Spinal cord (tissue), 4 donors: ENCODE results near the gene OR13G1. TPM values are rescaled to one million over a fixed set of nuclear protein-coding genes. Genes with fewer than 3 reads are reported as not detected.

Experiments used
- polyA plus RNA-seq, 2 donors: library from polyadenylated mRNA; unstranded; fragments of 120-200 nt; gene quantifications; one replicate each; pipeline ENCODE4 v1.2.1, GENCODE V29; 2013; ENCODE audit not compliant: insufficient read length in 2 of 2
- total RNA-seq, 2 donors: library from RNA; depleted of rRNA in 1 of 2; stranded (reverse); fragments of 120-200 nt in 1 of 2; fragments of >200 nt in 1 of 2; gene quantifications; one replicate each; pipeline versions ENCODE4 v1.2.3 to v1.2.4, GENCODE V29; 2013 to 2014

The OR13G1 gene
- total and polyA plus RNA-seq, 4 donors, result not detected

Other genes with a start within 250 kb of the OR13G1 start
- not detected for gene OR2B11, start 221.6 kb downstream of the OR13G1 start, total RNA-seq
- under 1 TPM; 0.03 TPM for gene OR2B11, start 221.6 kb downstream of the OR13G1 start, polyA plus RNA-seq
- under 1 TPM; under 0.01 to 0.17 TPM for gene OR2C3, start 143.3 kb downstream of the OR13G1 start, total RNA-seq
- gene OR2C3, start 143.3 kb downstream of the OR13G1 start, polyA plus RNA-seq, result under 1 TPM; 0.51 to 0.95 TPM
- gene GCSAML, start 130.6 kb downstream of the OR13G1 start, total RNA-seq, result under 1 TPM; 0.11 to 0.40 TPM
- gene GCSAML, start 130.6 kb downstream of the OR13G1 start, polyA plus RNA-seq, result 1 to 10 TPM in 1 of 2 donors, under 1 TPM in 1; 0.82 to 1.3 TPM
- not detected for gene OR2G2, start 91.4 kb downstream of the OR13G1 start, total RNA-seq
- not detected for gene OR2G2, start 91.4 kb downstream of the OR13G1 start, polyA plus RNA-seq
- gene OR2G3, start 74.2 kb downstream of the OR13G1 start, total RNA-seq, result not detected
- not detected for gene OR2G3, start 74.2 kb downstream of the OR13G1 start, polyA plus RNA-seq
- gene OR6F1, start 36.9 kb upstream of the OR13G1 start, total RNA-seq, result not detected
- not detected for gene OR6F1, start 36.9 kb upstream of the OR13G1 start, polyA plus RNA-seq
- gene OR14K1, start 58.9 kb upstream of the OR13G1 start, total RNA-seq, result not detected
- gene OR14K1, start 58.9 kb upstream of the OR13G1 start, polyA plus RNA-seq, result not detected
- not detected for gene OR14A2, start 68.4 kb upstream of the OR13G1 start, total RNA-seq
- gene OR14A2, start 68.4 kb upstream of the OR13G1 start, polyA plus RNA-seq, result not detected
- gene OR1C1, start 80.8 kb upstream of the OR13G1 start, total RNA-seq, result not detected
- not detected for gene OR1C1, start 80.8 kb upstream of the OR13G1 start, polyA plus RNA-seq
- not detected for gene OR14A16, start 144.4 kb upstream of the OR13G1 start, total RNA-seq
- not detected for gene OR14A16, start 144.4 kb upstream of the OR13G1 start, polyA plus RNA-seq
- not detected for gene OR11L1, start 162.2 kb upstream of the OR13G1 start, total RNA-seq
- not detected for gene OR11L1, start 162.2 kb upstream of the OR13G1 start, polyA plus RNA-seq
- gene TRIM58, start 177.4 kb upstream of the OR13G1 start, total RNA-seq, result 10 to 100 TPM in 1 of 2 donors, 1 to 10 TPM in 1; 4.7 to 13.9 TPM
- gene TRIM58, start 177.4 kb upstream of the OR13G1 start, polyA plus RNA-seq, result 10 to 100 TPM in 1 of 2 donors, 1 to 10 TPM in 1; 8.9 to 14.4 TPM
- gene OR2W3, start 215.8 kb upstream of the OR13G1 start, total RNA-seq, result 1 to 10 TPM; 2.1 to 4.8 TPM
- 1 to 10 TPM; 5.6 to 7.8 TPM for gene OR2W3, start 215.8 kb upstream of the OR13G1 start, polyA plus RNA-seq
- gene OR2T8, start 240.5 kb upstream of the OR13G1 start, total RNA-seq, result under 1 TPM; 0.20 to 0.39 TPM
- 1 to 10 TPM; 1.7 to 2.1 TPM for gene OR2T8, start 240.5 kb upstream of the OR13G1 start, polyA plus RNA-seq
- gene OR2AJ1, start 245.2 kb upstream of the OR13G1 start, total RNA-seq, result under 1 TPM in 1 of 2 donors, not detected in 1; 0.10 TPM
- gene OR2AJ1, start 245.2 kb upstream of the OR13G1 start, polyA plus RNA-seq, result not detected